HG02588 (cell line): ENCODE data around the gene HBE1.
"Not testable (repeated sequence)": the region's sequence is repeated elsewhere in the genome, so short reads cannot be mapped to it uniquely, and the experiment has no call there.

Experiments
- ATAC-seq: cut with Tn5 transposase; IDR thresholded peaks from one replicate; pipeline ENCODE4 v1.9.1; 2021; ENCODE audit warnings: mild to moderate bottlenecking, moderate library complexity; ENCODE audit not compliant: unreplicated experiment

HBE1 gene

DNA sequence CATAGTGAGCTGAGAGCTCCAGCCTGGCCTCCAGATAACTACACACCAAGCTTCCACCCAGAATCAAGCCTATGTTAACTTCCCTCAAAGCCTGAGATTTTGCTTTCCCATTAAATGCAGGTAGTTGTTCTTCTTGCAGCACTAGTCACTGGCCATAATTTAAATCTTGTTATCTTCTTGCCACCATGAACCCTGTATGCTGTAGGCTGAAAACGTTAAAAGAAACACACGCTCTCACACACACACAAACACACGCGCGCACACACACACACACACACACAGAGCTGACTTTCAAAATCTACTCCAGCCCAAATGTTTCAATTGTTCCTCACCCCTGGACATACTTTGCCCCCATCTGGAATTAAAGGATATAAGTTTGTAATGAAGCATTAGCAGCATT, 16.3 kb downstream of the HBE1 start:
- not testable (repeated sequence) for ATAC-seq

DNA sequence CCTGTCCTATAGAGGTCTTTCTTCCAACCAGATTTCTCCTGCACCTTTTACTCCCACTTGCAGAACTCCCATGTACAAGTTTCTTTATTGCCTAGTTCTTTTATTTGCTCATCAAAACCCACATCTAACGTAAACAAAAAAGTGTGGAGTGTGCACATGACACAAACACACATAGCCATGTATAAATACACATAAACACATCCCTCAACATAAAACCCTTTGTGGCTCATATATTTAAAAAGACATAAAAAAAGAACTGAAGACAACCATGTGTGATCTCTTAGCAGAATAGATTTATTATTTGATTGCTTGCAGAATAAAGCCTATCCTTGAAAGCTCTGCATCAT, 16.9 kb downstream of the HBE1 start:
- no peak for ATAC-seq

DNA sequence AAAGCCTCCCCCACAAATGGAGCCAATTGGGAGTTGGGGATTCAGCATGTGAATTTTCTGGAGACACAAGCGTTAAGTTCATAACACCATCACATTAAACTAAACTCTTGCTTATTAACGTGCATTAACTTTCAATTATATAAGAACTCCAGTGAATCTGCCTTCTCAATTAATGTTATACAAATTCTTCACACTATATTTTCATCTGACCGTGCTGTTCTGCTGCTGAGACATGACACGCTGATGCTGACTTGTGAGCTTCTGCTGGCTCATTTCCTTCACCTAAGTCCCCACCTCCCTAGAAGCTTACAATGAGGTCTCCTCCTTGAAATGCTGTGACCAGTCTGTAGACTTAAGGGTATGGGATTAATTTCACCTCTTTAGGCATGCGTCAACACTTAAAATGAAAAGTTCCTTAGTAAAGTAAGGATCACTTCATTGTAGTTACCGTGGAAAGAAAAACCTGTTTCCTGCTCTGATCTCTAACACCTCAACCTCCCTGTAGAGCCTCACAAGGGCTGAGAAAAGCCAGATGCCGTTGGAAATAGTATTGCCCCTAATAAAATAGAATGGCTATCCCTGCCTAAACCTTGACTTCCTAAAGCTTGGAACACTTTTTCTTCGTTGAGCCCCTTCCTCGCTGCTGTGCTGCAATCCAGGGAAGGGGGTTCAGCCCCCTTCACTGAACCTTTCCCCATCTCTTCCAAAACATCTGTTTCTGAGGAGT, 17.4 kb downstream of the HBE1 start:
- ATAC-seq, result no peak

GRCh38 chr11:5251746-5252145, 18.0 kb downstream of the HBE1 start:
- no peak for ATAC-seq

- ATAC-seq, result no peak
These were observed 19.1 kb downstream of the HBE1 start for GRCh38 chr11:5250543-5251204.

GRCh38 chr11:5249807-5250396, 19.8 kb downstream of the HBE1 start, which contains the start of gene HBG1:
Gene HBG1 (minus strand): TSS chr11:5249857. CDS start chr11:5249804, 53 bp downstream.
- not testable (repeated sequence) for ATAC-seq

DNA sequence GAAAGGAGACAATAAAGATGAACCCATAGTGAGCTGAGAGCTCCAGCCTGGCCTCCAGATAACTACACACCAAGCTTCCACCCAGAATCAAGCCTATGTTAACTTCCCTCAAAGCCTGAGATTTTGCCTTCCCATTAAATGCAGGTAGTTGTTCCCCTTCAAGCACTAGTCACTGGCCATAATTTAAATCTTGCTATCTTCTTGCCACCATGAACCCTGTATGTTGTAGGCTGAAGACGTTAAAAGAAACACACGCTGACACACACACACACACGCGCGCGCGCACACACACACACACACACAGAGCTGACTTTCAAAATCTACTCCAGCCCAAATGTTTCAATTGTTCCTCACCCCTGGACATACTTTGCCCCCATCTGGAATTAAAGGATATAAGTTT, 21.2 kb downstream of the HBE1 start:
- not testable (repeated sequence) for ATAC-seq

- no peak for ATAC-seq
These were observed 22.1 kb downstream of the HBE1 start for GRCh38 chr11:5247472-5248192.

GRCh38 chr11:5246772-5247471, 22.8 kb downstream of the HBE1 start:
- ATAC-seq, result no peak

DNA sequence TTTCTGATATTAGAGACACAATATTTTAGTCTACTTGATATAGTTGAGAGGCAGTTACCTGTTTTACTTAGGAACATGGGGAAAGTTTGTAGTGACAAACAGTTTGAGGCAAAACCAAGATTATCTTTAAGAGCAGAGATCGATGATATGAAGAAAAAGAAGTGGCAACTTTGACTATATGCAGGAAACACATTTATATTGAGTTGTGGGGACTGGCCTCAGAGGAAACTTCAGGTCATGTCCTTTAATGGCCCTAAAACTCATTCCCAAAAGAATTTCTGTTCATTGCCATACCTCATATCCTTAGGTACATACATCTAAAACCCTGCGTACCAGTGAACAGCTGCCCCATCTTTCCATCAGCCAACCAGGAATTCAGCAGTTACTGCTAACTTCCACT, 24.6 kb downstream of the HBE1 start:
- no peak for ATAC-seq

DNA sequence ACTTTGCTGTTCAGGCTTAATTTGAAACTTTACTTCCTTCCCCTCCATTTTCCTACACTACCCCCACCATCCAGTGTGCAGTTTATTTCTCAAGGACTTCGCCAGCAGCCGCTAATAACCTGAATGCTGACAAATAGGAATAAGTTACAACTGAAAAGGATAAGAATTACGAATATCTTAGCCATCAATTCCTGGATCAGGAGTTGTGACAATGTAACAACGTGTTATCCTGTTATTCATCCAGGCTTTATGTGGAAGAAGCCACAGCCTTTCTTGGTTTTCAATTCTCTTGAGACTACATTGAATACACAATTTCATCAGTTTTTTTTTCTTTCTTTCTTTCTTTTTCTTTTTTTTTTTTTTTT, 25.9 kb downstream of the HBE1 start:
- ATAC-seq, result no peak

DNA sequence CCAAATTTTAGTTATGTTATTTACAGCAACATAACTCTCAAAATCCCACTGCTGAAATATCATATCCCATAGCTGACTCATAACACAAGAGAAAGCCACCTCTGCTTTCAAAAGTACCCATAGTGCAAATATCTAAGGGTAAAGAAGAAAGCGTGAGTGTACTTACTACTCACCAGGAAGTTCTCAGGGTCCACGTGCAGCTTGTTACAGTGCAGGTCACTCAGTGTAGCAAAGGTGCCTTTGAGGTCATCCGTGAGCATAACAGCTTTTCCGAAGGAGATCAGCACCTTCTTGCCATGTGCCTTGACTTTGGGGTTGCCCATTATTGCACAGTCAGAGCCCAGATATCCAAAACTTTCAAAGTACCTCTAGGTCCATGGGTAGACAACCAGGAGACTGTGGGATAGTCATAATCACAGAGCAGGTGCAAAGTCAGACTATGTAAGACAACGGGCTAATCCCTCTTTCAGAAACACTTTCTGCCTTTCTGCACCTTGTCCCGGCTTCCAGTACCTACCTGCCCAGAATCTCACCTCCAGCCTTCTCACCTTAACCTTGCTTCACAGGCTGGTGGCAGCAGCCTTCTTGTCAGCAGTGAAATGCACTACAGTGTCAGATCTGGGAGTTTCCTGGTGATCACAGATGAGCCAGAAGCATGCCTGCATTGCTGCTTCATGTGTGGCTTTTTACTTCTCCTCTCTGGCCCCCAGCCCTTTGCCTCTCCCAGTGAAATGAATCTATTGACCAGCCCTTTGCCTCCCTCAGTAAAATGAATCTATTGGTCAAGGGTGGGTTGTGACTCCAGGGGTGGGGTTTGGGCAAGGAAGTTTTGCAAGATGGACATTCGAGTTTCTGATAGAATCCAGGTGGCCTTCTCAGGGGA, 26.6 kb downstream of the HBE1 start:
- peak; percentile 78 for ATAC-seq

GRCh38 chr11:5242208-5242607, 27.5 kb downstream of the HBE1 start:
- ATAC-seq, result no peak

DNA sequence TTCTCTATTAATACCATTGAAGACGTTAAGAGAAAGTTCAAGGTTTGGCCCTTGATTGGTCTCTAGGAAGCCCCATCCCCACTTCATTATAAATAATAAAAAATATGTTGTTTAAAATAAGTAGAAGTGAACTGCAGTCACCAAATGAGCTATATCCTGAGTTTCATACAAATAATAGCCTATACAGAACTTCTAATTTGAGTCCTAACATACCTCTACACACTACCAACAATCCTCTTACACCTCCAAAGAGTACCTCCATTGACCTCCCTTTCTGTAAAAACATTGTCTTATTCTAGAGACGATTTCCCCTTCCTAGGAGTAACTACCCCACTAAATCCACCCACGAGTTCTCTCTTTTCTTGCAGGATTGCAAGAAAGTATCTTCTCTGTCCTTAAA, 28.3 kb downstream of the HBE1 start:
- no peak for ATAC-seq

GRCh38 chr11:5240458-5240857, 29.3 kb downstream of the HBE1 start:
- ATAC-seq, result no peak

- ATAC-seq, result no peak
These were observed 29.7 kb downstream of the HBE1 start for GRCh38 chr11:5240056-5240455.

- no peak for ATAC-seq
These were observed 30.7 kb downstream of the HBE1 start for GRCh38 chr11:5239046-5239445.

DNA sequence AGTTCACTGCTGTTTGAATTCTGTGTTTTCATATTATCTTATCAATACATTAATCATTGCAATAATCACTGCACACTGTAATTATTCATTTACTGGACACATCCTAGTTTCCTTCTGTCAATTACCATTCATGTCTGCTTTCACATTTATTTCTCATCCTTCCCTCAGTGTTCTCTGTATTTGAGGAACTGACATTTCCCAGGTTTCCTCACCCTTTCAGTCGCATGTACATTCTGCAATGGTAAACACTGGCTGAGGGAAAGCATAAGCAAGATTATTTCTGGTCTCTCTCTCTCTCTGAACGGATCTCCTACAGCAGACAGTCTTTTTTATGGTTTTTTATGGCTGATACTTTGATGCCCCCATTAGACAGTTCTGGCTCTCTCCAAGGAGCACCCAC, 31.3 kb downstream of the HBE1 start:
- ATAC-seq, result no peak

- no peak for ATAC-seq
These were observed 32.3 kb downstream of the HBE1 start for GRCh38 chr11:5237420-5237819.
